Parathyroid adenoma (tissue), 2 donors: Measurements from ENCODE around the gene TMEM244.

Experiments used
- H2AFZ ChIP-seq: fragments of 300-600 bp; sonication (generic); one replicate; pipeline ENCODE4 v1.7.0; 2017; ENCODE audit warnings: antibody characterized with exemption, mild to moderate bottlenecking
- H3K27ac ChIP-seq: fragments of 300-600 bp; sonication (generic); one replicate; pipeline ENCODE4 v1.7.0; 2017
- H3K27me3 ChIP-seq: fragments of 300-600 bp; sonication (generic); one replicate; pipeline ENCODE4 v1.7.0; 2017; ENCODE audit warnings: low read length; ENCODE audit not compliant: control insufficient read depth, insufficient read depth
- H3K36me3 ChIP-seq: fragments of 300-600 bp; sonication (generic); one replicate; pipeline ENCODE4 v1.7.0; 2017; ENCODE audit warnings: low read length; ENCODE audit not compliant: control insufficient read depth, insufficient read depth
- H3K4me1 ChIP-seq: fragments of 300-600 bp; sonication (generic); one replicate; pipeline ENCODE4 v1.7.0; 2017; ENCODE audit warnings: control low read depth
- H3K4me2 ChIP-seq: fragments of 300-600 bp; sonication (generic); one replicate; pipeline ENCODE4 v1.7.0; 2017; ENCODE audit warnings: low read length
- H3K4me3 ChIP-seq: fragments of 300-600 bp; sonication (generic); one replicate; pipeline ENCODE4 v1.7.0; 2017; ENCODE audit warnings: low read depth, low read length
- H3K79me2 ChIP-seq: fragments of 300-600 bp; sonication (generic); one replicate; pipeline ENCODE4 v1.7.0; 2017; ENCODE audit warnings: control low read depth
- H3K9ac ChIP-seq: fragments of 300-600 bp; sonication (generic); one replicate; pipeline ENCODE4 v1.7.0; 2017; ENCODE audit warnings: mild to moderate bottlenecking
- H3K9me3 ChIP-seq: fragments of 300-600 bp; sonication (generic); one replicate; pipeline ENCODE4 v1.7.0; 2017; ENCODE audit warnings: low read length; ENCODE audit not compliant: control insufficient read depth
- TF ChIP-seq, protein P1 (sequence below): fragments of 300-600 bp; sonication (generic); IDR thresholded peaks from one replicate; pipeline ENCODE4 v1.7.0; 2017; ENCODE audit warnings: antibody characterized with exemption, mild to moderate bottlenecking
- donor health status: primary hyperparathyroidism.

Gene TMEM244

DNA sequence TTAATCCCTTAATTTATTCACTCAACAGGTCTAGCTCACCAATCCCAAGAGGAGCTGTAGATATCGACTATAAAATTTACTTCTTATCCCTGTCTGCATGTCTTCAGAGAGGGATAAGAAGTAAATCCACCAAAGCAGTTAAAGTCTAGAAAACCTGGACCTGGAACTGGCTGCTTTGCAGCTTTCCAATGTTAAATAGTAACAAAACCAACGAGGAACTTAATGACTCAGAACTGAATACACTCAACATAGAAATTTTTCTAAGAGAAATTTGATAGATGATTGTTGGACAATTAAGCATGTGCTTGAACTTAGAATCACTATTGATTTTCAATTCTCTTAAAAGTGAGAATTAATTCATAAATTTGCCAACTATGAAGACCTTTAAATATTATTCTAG, 11.5 kb upstream of the TMEM244 start:
- H3K27ac ChIP-seq = no peak overlapping the region
- H3K79me2 ChIP-seq = no peaks in the 10 kb centered on the region
- H3K9me3 ChIP-seq = no peaks in the 10 kb centered on the region
- H3K27me3 ChIP-seq = no peaks in the 10 kb centered on the region
- H3K4me3 ChIP-seq = no peak overlapping the region
- H2AFZ ChIP-seq = no peak overlapping the region
- TF ChIP-seq, protein P1, sequence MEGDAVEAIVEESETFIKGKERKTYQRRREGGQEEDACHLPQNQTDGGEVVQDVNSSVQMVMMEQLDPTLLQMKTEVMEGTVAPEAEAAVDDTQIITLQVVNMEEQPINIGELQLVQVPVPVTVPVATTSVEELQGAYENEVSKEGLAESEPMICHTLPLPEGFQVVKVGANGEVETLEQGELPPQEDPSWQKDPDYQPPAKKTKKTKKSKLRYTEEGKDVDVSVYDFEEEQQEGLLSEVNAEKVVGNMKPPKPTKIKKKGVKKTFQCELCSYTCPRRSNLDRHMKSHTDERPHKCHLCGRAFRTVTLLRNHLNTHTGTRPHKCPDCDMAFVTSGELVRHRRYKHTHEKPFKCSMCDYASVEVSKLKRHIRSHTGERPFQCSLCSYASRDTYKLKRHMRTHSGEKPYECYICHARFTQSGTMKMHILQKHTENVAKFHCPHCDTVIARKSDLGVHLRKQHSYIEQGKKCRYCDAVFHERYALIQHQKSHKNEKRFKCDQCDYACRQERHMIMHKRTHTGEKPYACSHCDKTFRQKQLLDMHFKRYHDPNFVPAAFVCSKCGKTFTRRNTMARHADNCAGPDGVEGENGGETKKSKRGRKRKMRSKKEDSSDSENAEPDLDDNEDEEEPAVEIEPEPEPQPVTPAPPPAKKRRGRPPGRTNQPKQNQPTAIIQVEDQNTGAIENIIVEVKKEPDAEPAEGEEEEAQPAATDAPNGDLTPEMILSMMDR = no peak
- H3K4me1 ChIP-seq = no peaks in the 10 kb centered on the region
- H3K4me2 ChIP-seq = no peak overlapping the region
- H3K9ac ChIP-seq = no peak overlapping the region
- H3K36me3 ChIP-seq = no peaks in the 10 kb centered on the region

DNA sequence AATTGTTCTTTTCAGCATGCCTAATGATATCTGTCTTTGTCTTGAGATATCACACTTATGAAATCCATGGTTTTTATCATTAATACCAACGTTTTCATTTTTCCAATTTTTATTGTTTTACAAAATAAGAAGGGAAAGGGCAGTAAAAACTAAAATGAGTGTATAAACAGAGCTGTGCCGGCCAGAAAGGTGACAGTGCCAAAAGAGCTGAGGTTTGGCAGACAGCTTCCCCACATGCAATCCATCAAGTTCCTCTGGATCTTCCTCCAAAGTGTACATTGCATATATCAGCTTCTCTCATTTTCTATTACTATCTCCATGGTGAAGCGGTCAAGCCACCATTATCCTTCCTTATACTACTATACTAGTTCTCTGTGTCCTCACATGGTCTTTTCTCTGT, 10.1 kb upstream of the TMEM244 start:
- no peaks in the 10 kb centered on the region for H3K27me3 ChIP-seq
- H3K79me2 ChIP-seq = no peaks in the 10 kb centered on the region
- no peaks in the 10 kb centered on the region for H3K9me3 ChIP-seq
- no peak overlapping the region for H3K4me2 ChIP-seq
- H2AFZ ChIP-seq = no peak overlapping the region
- H3K9ac ChIP-seq = no peak overlapping the region
- H3K4me3 ChIP-seq = no peak overlapping the region
- no peaks in the 10 kb centered on the region for H3K4me1 ChIP-seq
- H3K27ac ChIP-seq = no peak overlapping the region
- H3K36me3 ChIP-seq = no peaks in the 10 kb centered on the region
- TF ChIP-seq, protein P1 = no peak

DNA sequence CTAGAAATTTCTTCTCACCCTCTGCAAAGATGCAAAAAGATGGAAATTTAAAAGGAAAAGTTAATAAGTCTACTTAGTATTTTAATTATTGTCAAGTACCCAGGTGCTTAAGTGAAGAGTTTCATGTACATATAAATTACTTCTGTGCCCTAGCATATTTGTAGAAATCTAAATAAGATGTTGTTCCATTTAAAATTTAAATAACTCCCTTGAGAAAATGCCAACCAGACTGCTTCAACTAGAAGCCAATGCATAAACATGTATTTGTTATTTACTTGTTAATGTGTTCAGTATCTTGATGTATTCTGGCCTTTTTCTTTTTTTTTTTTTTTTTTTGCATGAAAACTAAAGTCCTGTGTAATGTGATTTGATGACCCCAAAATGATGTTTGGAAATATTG, 6.3 kb upstream of the TMEM244 start:
- Histone ChIP-seq H3K27me3 (no peaks in the 10 kb centered on the region), H3K27ac (no peak overlapping the region), H3K4me1 (no peaks in the 10 kb centered on the region), H3K79me2 (no peaks in the 10 kb centered on the region), H3K9ac (no peak overlapping the region), H3K36me3 (no peaks in the 10 kb centered on the region), H2AFZ (no peak overlapping the region), H3K9me3 (no peaks in the 10 kb centered on the region), H3K4me3 (no peak overlapping the region), H3K4me2 (no peak overlapping the region)
- TF ChIP-seq, protein P1 = no peak

DNA sequence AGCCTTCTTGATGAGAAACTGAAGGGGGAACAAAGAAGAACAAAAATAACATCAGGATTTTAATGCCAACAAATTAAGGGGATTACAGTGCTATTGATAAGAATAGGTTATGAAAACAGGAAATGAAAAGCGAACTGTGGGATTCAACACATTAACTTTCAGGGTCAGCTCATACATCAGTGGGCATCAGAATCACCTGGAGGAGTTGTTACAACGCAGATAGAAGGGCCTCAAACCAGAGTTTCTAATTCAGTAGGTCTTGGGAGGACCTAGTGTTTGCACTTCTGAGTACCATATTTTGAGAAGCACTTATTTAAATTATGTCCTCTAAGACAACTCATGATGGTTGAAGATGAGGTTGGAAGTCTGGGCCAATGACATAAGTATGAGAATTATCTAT, 5.6 kb upstream of the TMEM244 start:
- H2AFZ ChIP-seq = no peak overlapping the region
- no peak overlapping the region for H3K4me3 ChIP-seq
- H3K27me3 ChIP-seq = no peaks in the 10 kb centered on the region
- H3K9ac ChIP-seq = no peak overlapping the region
- H3K36me3 ChIP-seq = no peaks in the 10 kb centered on the region
- no peak overlapping the region for H3K4me2 ChIP-seq
- no peaks in the 10 kb centered on the region for H3K4me1 ChIP-seq
- H3K9me3 ChIP-seq = no peaks in the 10 kb centered on the region
- no peaks in the 10 kb centered on the region for H3K79me2 ChIP-seq
- no peak overlapping the region for H3K27ac ChIP-seq
- TF ChIP-seq, protein P1 = no peak

DNA sequence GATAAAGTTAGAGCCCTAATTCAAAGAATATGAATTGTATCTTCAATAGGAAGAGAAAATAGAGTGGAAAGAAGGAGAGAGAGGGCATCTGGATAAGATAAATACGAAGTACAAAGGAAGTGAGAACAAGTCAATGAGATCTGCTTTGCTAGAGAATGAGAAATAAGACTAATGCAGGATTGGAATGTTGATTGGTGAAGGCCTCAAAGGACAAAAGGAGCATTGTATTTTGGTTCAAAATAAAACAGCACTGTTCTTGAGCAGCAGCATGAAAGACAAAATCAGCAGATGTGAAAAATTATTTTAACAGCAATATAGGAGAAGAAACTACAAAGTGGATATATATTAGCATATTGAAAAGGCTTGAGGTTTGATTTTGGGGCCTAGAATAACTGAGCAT, 5.1 kb upstream of the TMEM244 start:
- H3K27me3 ChIP-seq = no peaks in the 10 kb centered on the region
- no peaks in the 10 kb centered on the region for H3K4me1 ChIP-seq
- no peak overlapping the region for H3K9ac ChIP-seq
- H3K36me3 ChIP-seq = no peaks in the 10 kb centered on the region
- H2AFZ ChIP-seq = no peak overlapping the region
- H3K4me3 ChIP-seq = no peak overlapping the region
- no peak overlapping the region for H3K4me2 ChIP-seq
- no peaks in the 10 kb centered on the region for H3K79me2 ChIP-seq
- H3K9me3 ChIP-seq = no peaks in the 10 kb centered on the region
- H3K27ac ChIP-seq = no peak overlapping the region
- TF ChIP-seq, protein P1 = no peak
